ENCODE data around the gene UBAC2.
A peak's percentile ranks its signal among the peaks of the same experiment; 100 is the strongest.

UBAC2 gene

GRCh38 chr13:99422586-99423220, 222.0 kb downstream of the UBAC2 start:
- DNase-seq, result no peak

DNA sequence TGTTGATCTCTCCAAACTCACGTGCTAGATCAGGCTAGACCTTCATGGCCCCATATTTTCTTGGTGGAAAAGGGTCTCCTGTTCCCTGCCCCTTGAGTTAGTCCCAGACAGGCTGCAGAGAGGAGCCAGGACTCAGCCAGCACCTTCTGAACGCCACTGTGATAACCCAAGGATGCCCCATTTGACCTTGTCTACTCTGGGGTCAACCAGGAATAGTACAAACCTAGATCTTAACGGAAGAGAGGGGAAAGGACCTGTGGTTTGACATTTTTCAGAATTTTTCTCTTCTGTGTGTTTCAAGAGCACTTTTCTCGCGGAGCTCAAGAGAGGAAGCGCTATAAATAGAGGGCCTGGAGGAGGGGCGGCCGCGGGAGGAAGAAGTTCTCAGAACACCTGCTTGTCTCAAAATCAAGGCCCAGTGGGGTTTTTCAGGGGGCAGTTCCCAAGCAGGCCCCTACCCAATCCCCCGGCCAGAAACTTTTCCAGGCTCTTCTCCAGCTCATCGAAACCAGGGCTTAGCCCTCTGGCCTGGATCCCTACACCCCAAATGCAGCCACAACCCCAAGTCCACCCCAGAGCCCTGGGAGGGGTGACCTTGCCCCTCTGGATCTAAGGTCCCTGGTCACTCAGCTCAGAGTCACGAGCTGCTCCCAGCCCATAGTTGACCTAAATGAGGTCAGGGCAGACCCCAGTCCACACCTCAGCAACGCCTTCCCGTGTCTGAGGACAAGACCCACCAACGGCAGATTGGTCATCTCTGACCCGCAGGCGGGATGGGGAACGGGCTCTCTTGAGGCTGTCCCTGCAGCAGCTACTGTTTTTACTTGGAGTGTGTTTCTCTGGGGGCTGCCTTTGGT, 225.1 kb downstream of the UBAC2 start:
- DNase-seq, result peak; percentile 48

GRCh38 chr13:99426426-99426825, 225.8 kb downstream of the UBAC2 start:
- no peak for DNase-seq

DNA sequence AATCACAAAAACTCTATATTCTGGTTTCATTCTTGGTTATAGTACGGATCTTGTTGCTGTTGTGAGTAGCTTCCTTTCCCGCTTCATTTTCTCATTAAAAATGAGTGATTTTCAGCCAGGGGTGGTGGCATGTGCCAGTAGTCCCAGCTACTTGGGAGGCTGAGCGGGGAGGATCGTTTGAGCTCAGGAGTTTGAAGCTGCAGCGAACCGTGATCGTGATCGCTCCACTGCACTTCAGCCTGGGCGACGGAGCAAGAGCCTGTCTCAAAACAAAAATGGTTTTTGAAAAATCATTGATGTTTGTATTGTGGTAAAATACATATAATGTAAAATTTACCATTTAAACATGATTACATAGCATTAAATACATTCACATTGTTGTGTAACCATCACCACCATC, 229.0 kb downstream of the UBAC2 start:
- no peak for DNase-seq

DNA sequence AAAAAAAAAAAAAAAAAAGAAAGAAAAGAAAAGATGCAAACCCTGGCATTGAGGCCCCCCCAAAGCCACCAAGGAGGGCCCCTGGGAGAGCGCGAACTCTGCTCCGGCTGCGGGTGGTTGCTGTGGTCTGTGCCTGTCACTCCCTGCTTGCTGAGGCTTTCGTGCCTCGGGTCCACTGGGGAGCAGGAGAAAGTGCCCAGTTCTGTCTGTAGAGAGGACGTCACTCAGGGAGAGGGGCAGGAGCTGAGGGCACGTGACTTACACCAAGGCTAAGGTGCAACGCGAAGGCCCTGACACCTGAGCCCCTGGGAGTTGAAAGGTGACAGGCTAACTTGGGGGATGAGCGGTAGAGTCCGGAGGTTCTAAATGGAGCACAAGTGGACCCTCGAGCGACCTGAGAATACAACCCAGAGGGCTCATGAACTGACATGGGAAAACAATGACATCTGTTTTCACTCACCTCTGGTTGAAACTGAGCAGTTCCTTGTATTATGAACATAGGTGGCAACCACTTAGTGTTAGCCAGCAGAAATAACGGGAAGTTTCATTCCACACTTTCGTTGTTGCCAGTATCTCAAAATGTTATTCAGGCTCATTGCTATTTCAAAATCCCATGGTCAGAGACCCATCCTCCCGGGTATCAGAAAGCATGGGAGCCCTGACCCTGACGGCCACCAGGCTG, 231.4 kb downstream of the UBAC2 start:
- DNase-seq, result no peak

- DNase-seq, result peak; percentile 84
Measured at GRCh38 chr13:99432609-99433542, 232.2 kb downstream of the UBAC2 start.

DNA sequence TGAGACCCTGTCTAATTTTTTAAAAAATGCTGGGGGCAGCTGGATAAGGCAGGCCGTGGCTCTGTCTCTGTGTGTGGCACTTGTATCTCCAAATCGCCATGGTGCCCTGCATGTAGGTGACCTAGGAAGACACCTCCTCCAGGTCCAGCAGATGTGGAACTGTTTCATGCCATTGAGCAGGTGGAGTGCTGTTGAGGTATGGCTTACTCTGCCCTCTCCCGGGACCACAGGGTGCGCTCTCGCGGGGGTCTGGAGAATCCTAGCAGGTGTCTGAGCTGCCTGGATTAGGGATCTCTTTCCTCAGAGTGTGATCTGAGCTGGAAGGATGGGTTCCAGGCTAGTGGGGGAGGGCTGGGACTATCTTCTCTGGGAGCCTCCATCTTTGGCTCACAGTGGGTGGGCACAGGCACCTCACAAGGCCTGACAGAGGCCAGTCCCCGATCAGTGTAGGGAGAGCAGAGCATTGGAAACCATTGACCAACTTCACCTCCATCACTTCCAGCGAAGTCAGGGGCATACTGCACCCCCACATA, 233.0 kb downstream of the UBAC2 start:
- DNase-seq, result no peak

- DNase-seq, result peak; percentile 81
Measured at GRCh38 chr13:99434258-99434788, 233.7 kb downstream of the UBAC2 start.

GRCh38 chr13:99435116-99435515, 234.5 kb downstream of the UBAC2 start:
- DNase-seq, result no peak

DNA sequence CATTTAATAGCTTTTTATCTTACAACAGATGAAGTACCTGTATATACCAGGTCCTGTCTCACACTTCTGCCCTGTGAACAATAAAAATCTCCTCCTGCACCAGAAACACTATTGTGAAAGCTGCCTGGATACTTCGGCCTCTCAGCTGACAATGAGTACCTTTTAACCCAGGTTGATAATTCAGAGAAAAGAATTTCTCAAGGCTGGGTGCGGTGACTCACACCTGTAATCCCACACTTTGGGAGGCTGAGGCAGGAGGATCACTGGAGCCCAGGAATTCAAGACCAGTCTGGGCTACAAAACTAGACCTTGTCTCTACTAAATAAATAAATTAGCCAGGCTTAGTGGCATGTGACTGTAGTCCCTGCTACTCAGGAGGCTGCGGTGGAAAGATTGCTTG, 235.3 kb downstream of the UBAC2 start:
- DNase-seq, result no peak

All from activated naive CD4-positive, alpha-beta T cell treated with Interleukin-2 at 50 U/mL for 16 hours (primary cell).